ENCODE results near the gene SWAP70.

DNA sequence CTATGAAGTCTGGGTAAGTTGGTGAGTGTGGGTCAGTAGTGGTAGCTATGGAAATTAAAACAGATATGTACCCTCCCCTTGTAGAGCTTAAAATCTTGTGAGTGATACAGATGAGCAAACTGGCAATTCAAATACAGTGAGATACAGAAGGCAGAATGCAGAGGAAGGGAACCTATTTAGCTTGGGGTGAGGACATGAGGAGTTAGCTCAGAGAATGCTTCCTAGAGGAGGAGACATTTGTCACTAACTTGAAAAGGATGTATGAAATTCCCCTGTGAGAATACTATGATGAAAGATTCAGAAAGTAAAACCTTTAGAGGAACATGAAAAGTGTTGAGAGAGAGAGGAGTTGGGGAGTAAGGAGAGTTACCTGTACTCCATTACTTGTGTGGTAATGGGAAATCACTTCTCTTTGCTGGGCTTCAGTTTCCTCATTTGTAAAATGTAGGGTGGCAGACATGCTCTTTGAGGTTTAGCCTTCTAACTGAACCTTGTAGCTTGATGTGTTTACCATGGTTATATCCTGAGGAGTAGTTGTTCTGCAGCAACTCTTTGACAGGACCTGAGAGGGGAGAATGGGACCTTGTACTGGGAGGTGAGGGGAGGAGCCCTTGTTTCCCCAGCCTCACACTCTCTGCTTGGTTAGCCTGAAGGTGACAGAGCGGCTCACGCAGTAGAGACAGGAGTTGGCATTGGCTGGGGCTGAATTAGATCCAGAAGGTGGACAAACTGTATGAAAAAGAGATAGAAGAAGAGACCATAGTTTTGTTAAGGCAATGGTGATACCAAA is 17.9 kb downstream of the SWAP70 start:
- TF ChIP-seq CTCF (conservative IDR thresholded peaks at IDR 0.05; ENCODE audit: low read depth in 2 of 2) (no peak), ETS1 (IDR thresholded peaks at IDR 0.05) (no peak), POLR2AphosphoS5 (IDR thresholded peaks at IDR 0.05; ENCODE audit: low read depth) (no peak), CREB1 (CRISPR knock-in tag; IDR thresholded peaks at IDR 0.05; ENCODE audit: low read depth) (no peak), EZH2 (IDR thresholded peaks at IDR 0.05; ENCODE audit: low read depth, unreplicated experiment) (no peak), ZNF331 (CRISPR knock-in tag; IDR thresholded peaks at IDR 0.05; ENCODE audit: low read depth) (no peak), REST (IDR thresholded peaks at IDR 0.05; ENCODE audit: unreplicated experiment) (no peak), ZNF462 (CRISPR knock-in tag; IDR thresholded peaks at IDR 0.05) (no peak), JUNB (IDR thresholded peaks at IDR 0.05; ENCODE audit: unreplicated experiment) (no peak), ZNF114 (CRISPR knock-in tag; IDR thresholded peaks at IDR 0.05) (no peak), EZH2phosphoT487 (IDR thresholded peaks at IDR 0.05; ENCODE audit: unreplicated experiment) (no peak), STAT1 (IDR thresholded peaks at IDR 0.05; ENCODE audit: unreplicated experiment) (no peak)
